OCI-LY7 (cell line): ENCODE results near the gene PLEK. TPM values are rescaled to one million over a fixed set of nuclear protein-coding genes. Genes with fewer than 3 reads are reported as not detected.

Experiments used
- BruUV-seq: library from RNA; stranded (reverse); fragments of 400-500 nt; replicated peaks from 2 replicates; lab custom pipeline; 2021; lab: Mats Ljungman, UMichigan
- CTCF ChIA-PET: fragments of 300-600 bp; sonication (Branson Sonifier 250); formaldehyde crosslinking; loops from one replicate; lab custom pipeline; 2022; ENCODE audit warnings: antibody characterized with exemption; ENCODE audit not compliant: unreplicated experiment; lab: Charles Lee
- POLR2A ChIA-PET: fragments of 300-600 bp; sonication (Branson Sonifier 250); formaldehyde crosslinking; loops from one replicate; lab custom pipeline; 2022; ENCODE audit warnings: antibody characterized with exemption; lab: Charles Lee
- DNase-seq: peaks from one replicate; pipeline ENCODE4 v3.0.0-alpha.2; 2015; ENCODE audit warnings: low spot score
- H2AFZ ChIP-seq: fragments of 200-600 bp; sonication (generic), shearing (Covaris generic); 2 replicates; pipeline ENCODE4 v1.6.1; 2014; ENCODE audit warnings: mild to moderate bottlenecking, antibody characterized with exemption, low read length, moderate library complexity
- H3K27ac ChIP-seq: fragments of 200-600 bp; sonication (generic); 2 replicates; pipeline ENCODE4 v1.5.1; 2014; ENCODE audit warnings: mixed run types, low read depth, mild to moderate bottlenecking, moderate library complexity, low read length, inconsistent platforms; ENCODE audit not compliant: poor library complexity, severe bottlenecking
- H3K36me3 ChIP-seq: fragments of 200-600 bp; sonication (generic); 2 replicates; pipeline ENCODE4 v1.6.1; 2014; ENCODE audit warnings: mild to moderate bottlenecking, antibody characterized with exemption, low read length, moderate library complexity, mixed read lengths; ENCODE audit not compliant: insufficient read depth
- H3K4me1 ChIP-seq: fragments of 200-600 bp; sonication (generic); 2 replicates; pipeline ENCODE4 v1.5.1; 2014; ENCODE audit warnings: mild to moderate bottlenecking, low read length; ENCODE audit not compliant: insufficient read depth, poor library complexity, severe bottlenecking
- H3K4me2 ChIP-seq: fragments of 200-600 bp; sonication (generic); 2 replicates; pipeline ENCODE4 v1.6.1; 2014; ENCODE audit warnings: mild to moderate bottlenecking, low read length
- H3K4me3 ChIP-seq: fragments of 200-600 bp; sonication (generic); 2 replicates; pipeline ENCODE4 v1.5.1; 2014; ENCODE audit warnings: mild to moderate bottlenecking, low read depth, low read length; ENCODE audit not compliant: poor library complexity, severe bottlenecking
- H3K79me2 ChIP-seq: fragments of 200-600 bp; sonication (generic); 2 replicates; pipeline ENCODE4 v1.6.1; 2016; ENCODE audit warnings: low read depth, mild to moderate bottlenecking, low read length, moderate library complexity, mixed read lengths; ENCODE audit not compliant: insufficient read depth
- H3K9me2 ChIP-seq: fragments of 200-600 bp; sonication (generic); 2 replicates; pipeline ENCODE4 v1.6.1; 2016; ENCODE audit warnings: mild to moderate bottlenecking, low read length, mixed read lengths; ENCODE audit not compliant: insufficient read depth
- H3K9me3 ChIP-seq: fragments of 200-600 bp; sonication (generic); 2 replicates; pipeline ENCODE4 v1.6.1; 2014; ENCODE audit warnings: mild to moderate bottlenecking, mixed run types, low read length, mixed read lengths
- H4K20me1 ChIP-seq: fragments of 200-600 bp; sonication (generic); 2 replicates; pipeline ENCODE4 v1.6.1; 2014; ENCODE audit warnings: mild to moderate bottlenecking, antibody characterized with exemption, low read length, moderate library complexity, mixed read lengths; ENCODE audit not compliant: insufficient read depth
- CTCF ChIP-seq: fragments of 200-600 bp; sonication (generic); conservative IDR thresholded peaks from 2 replicates; pipeline ENCODE4 v1.5.1; 2014; ENCODE audit warnings: mild to moderate bottlenecking, antibody characterized with exemption, low read length, moderate library complexity, mixed read lengths
- EZH2phosphoT487 ChIP-seq: fragments of 200-600 bp; sonication (generic); IDR thresholded peaks from 2 replicates; pipeline ENCODE4 v1.6.1; 2018; ENCODE audit warnings: low read depth, borderline replicate concordance, mild to moderate bottlenecking, mixed run types, antibody characterized with exemption, low read length, moderate library complexity, mixed read lengths
- intact Hi-C: fragments of 100-400 bp; cut with micrococcal nuclease; formaldehyde crosslinking; loops from one replicate; pipeline ENCODE4 v1.10.0; 2022; ENCODE audit not compliant: unreplicated experiment
- total RNA-seq, 2 experiments: library from RNA; depleted of rRNA in 1 of 2; stranded (reverse); fragments of >200 nt in 1 of 2; shearing (Covaris generic) in 1 of 2; gene quantifications; 2 replicates each; pipeline ENCODE4 v1.2.3, GENCODE V29; 2014 to 2022

The PLEK gene
- total RNA-seq, 2 experiments from 2014 or later = 20.8 to 80.6 TPM

GRCh38 chr2:68367953-68368653, 3.0 kb downstream of the PLEK start:
- Histone ChIP-seq H3K9me2 (no peaks in the 10 kb centered on the region), H3K79me2 (peaks cover 78% of the 10 kb centered on the region), H3K9me3 (peaks cover 18% of the 10 kb centered on the region), H3K4me3 (peak overlapping the region; percentile 74), H3K4me2 (peak overlapping the region; percentile 84), H4K20me1 (no peaks in the 10 kb centered on the region), H3K36me3 (peaks cover 44% of the 10 kb centered on the region), H3K27ac (no peak overlapping the region), H2AFZ (no peak overlapping the region; the same call in 1 of the 2 replicates), H3K4me1 (peaks cover 51% of the 10 kb centered on the region)
- ChIA-PET CTCF (interaction anchor here (0.8 kb wide), 1 partner anchor 56 kb away, joined by 3 read pairs; no protein-coding TSS in a partner anchor), POLR2A (interaction anchor here (0.6 to 3.4 kb wide), 3 partner anchors 11 to 514 kb away, joined by 3 to 22 read pairs (median 7); no protein-coding TSS in a partner anchor)
- no peak for DNase-seq
- TF ChIP-seq CTCF = no peak
- TF ChIP-seq EZH2phosphoT487 = no peak
- BruUV-seq = no TSS peak
- intact Hi-C loops = loop anchor here (10.0 kb wide), 3 partner anchors 357 to 537 kb away; no protein-coding TSS in a partner anchor

- DNase-seq = peak; percentile 20
- H2AFZ ChIP-seq = no peak overlapping the region; the same call in 1 of the 2 replicates
- H3K27ac ChIP-seq = no peak overlapping the region
- peaks cover 45% of the 10 kb centered on the region for H3K36me3 ChIP-seq
- H3K9me3 ChIP-seq = peaks cover 18% of the 10 kb centered on the region
- no peak overlapping the region for H3K4me3 ChIP-seq
- no peaks in the 10 kb centered on the region for H3K9me2 ChIP-seq
- ChIA-PET POLR2A (interaction anchor here (0.6 kb wide), 1 partner anchor 19 kb away, joined by 3 read pairs; no protein-coding TSS in a partner anchor), CTCF (no interaction called here)
- H4K20me1 ChIP-seq = no peaks in the 10 kb centered on the region
- BruUV-seq = no TSS peak
- peak overlapping the region; percentile 84; the same call in 1 of the 2 replicates for H3K4me2 ChIP-seq
- peaks cover 82% of the 10 kb centered on the region for H3K79me2 ChIP-seq
- peaks cover 44% of the 10 kb centered on the region for H3K4me1 ChIP-seq
- TF ChIP-seq EZH2phosphoT487 (no peak), CTCF (no peak)
- intact Hi-C loops = loop anchor here (10.0 kb wide), 3 partner anchors 356 to 536 kb away; no protein-coding TSS in a partner anchor
Observed at GRCh38 chr2:68368654-68369336, 3.7 kb downstream of the PLEK start.
